ENCODE data around the gene SEZ6.

Gene SEZ6

GRCh38 chr17:28926786-28927185 is 79.0 kb downstream of the SEZ6 start:
- no peak overlapping the region for H3K27ac ChIP-seq (ENCODE audit: low read depth, low read length)
- peak overlapping the region; percentile 22 for H3K9ac ChIP-seq (ENCODE audit: low read length)
- peaks cover 14% of the 10 kb centered on the region for H3K36me3 ChIP-seq (ENCODE audit: control insufficient read depth, insufficient read depth, low read length)
- no peak overlapping the region for H3K4me3 ChIP-seq (ENCODE audit: low read length)
- no peaks in the 10 kb centered on the region for H3K27me3 ChIP-seq (ENCODE audit: control insufficient read depth, insufficient read depth, low read length)
- H3K4me1 ChIP-seq (ENCODE audit: control insufficient read depth, insufficient read depth, low read length) = no peaks in the 10 kb centered on the region

GRCh38 chr17:28926366-28926765 is 79.5 kb downstream of the SEZ6 start:
- H3K27ac ChIP-seq (ENCODE audit: low read depth, low read length) = no peak overlapping the region
- no peaks in the 10 kb centered on the region for H3K27me3 ChIP-seq (ENCODE audit: control insufficient read depth, insufficient read depth, low read length)
- no peak overlapping the region for H3K4me3 ChIP-seq (ENCODE audit: low read length)
- H3K4me1 ChIP-seq (ENCODE audit: control insufficient read depth, insufficient read depth, low read length) = no peaks in the 10 kb centered on the region
- peak overlapping the region; percentile 22 for H3K9ac ChIP-seq (ENCODE audit: low read length)
- H3K36me3 ChIP-seq (ENCODE audit: control insufficient read depth, insufficient read depth, low read length) = peaks cover 17% of the 10 kb centered on the region

- Histone ChIP-seq H3K4me1 (ENCODE audit: control insufficient read depth, insufficient read depth, low read length) (no peaks in the 10 kb centered on the region), H3K4me3 (ENCODE audit: low read length) (no peak overlapping the region), H3K27ac (ENCODE audit: low read depth, low read length) (no peak overlapping the region), H3K36me3 (ENCODE audit: control insufficient read depth, insufficient read depth, low read length) (peaks cover 19% of the 10 kb centered on the region), H3K27me3 (ENCODE audit: control insufficient read depth, insufficient read depth, low read length) (no peaks in the 10 kb centered on the region), H3K9ac (ENCODE audit: low read length) (no peak overlapping the region)
These were observed 79.9 kb downstream of the SEZ6 start for GRCh38 chr17:28925912-28926365.

- no peaks in the 10 kb centered on the region for H3K4me1 ChIP-seq (ENCODE audit: control insufficient read depth, insufficient read depth, low read length)
- no peak overlapping the region for H3K27ac ChIP-seq (ENCODE audit: low read depth, low read length)
- H3K4me3 ChIP-seq (ENCODE audit: low read length) = no peak overlapping the region
- peaks cover 51% of the 10 kb centered on the region for H3K36me3 ChIP-seq (ENCODE audit: control insufficient read depth, insufficient read depth, low read length)
- H3K27me3 ChIP-seq (ENCODE audit: control insufficient read depth, insufficient read depth, low read length) = no peaks in the 10 kb centered on the region
- H3K9ac ChIP-seq (ENCODE audit: low read length) = no peak overlapping the region
These were observed 85.6 kb downstream of the SEZ6 start for GRCh38 chr17:28920201-28920600.

- peaks cover 54% of the 10 kb centered on the region for H3K36me3 ChIP-seq (ENCODE audit: control insufficient read depth, insufficient read depth, low read length)
These were observed 87.5 kb downstream of the SEZ6 start for GRCh38 chr17:28918295-28918694.

GRCh38 chr17:28917465-28917864 is 88.4 kb downstream of the SEZ6 start:
- no peaks in the 10 kb centered on the region for H3K4me1 ChIP-seq (ENCODE audit: control insufficient read depth, insufficient read depth, low read length)
- H3K27me3 ChIP-seq (ENCODE audit: control insufficient read depth, insufficient read depth, low read length) = no peaks in the 10 kb centered on the region
- H3K4me3 ChIP-seq (ENCODE audit: low read length) = no peak overlapping the region
- no peak overlapping the region for H3K27ac ChIP-seq (ENCODE audit: low read depth, low read length)
- H3K36me3 ChIP-seq (ENCODE audit: control insufficient read depth, insufficient read depth, low read length) = peaks cover 62% of the 10 kb centered on the region
- no peak overlapping the region for H3K9ac ChIP-seq (ENCODE audit: low read length)

More at GRCh38 chr17:28918295-28918694, 87.5 kb downstream of the SEZ6 start:
- H3K4me1 ChIP-seq (ENCODE audit: control insufficient read depth, insufficient read depth, low read length) = no peaks in the 10 kb centered on the region
- H3K9ac ChIP-seq (ENCODE audit: low read length) = no peak overlapping the region
- H3K27me3 ChIP-seq (ENCODE audit: control insufficient read depth, insufficient read depth, low read length) = no peaks in the 10 kb centered on the region
- H3K27ac ChIP-seq (ENCODE audit: low read depth, low read length) = no peak overlapping the region
- H3K4me3 ChIP-seq (ENCODE audit: low read length) = no peak overlapping the region

GRCh38 chr17:28917029-28917428 is 88.8 kb downstream of the SEZ6 start:
- no peaks in the 10 kb centered on the region for H3K4me1 ChIP-seq (ENCODE audit: control insufficient read depth, insufficient read depth, low read length)
- no peak overlapping the region for H3K9ac ChIP-seq (ENCODE audit: low read length)
- H3K4me3 ChIP-seq (ENCODE audit: low read length) = no peak overlapping the region
- H3K27ac ChIP-seq (ENCODE audit: low read depth, low read length) = no peak overlapping the region
- peaks cover 67% of the 10 kb centered on the region for H3K36me3 ChIP-seq (ENCODE audit: control insufficient read depth, insufficient read depth, low read length)
- no peaks in the 10 kb centered on the region for H3K27me3 ChIP-seq (ENCODE audit: control insufficient read depth, insufficient read depth, low read length)

GRCh38 chr17:28916302-28916934 is 89.4 kb downstream of the SEZ6 start:
- no peak overlapping the region for H3K27ac ChIP-seq (ENCODE audit: low read depth, low read length)
- H3K27me3 ChIP-seq (ENCODE audit: control insufficient read depth, insufficient read depth, low read length) = no peaks in the 10 kb centered on the region
- peaks cover 69% of the 10 kb centered on the region for H3K36me3 ChIP-seq (ENCODE audit: control insufficient read depth, insufficient read depth, low read length)
- no peaks in the 10 kb centered on the region for H3K4me1 ChIP-seq (ENCODE audit: control insufficient read depth, insufficient read depth, low read length)
- H3K4me3 ChIP-seq (ENCODE audit: low read length) = no peak overlapping the region
- no peak overlapping the region for H3K9ac ChIP-seq (ENCODE audit: low read length)

GRCh38 chr17:28912938-28913333 is 92.9 kb downstream of the SEZ6 start:
- Histone ChIP-seq H3K36me3 (ENCODE audit: control insufficient read depth, insufficient read depth, low read length) (peaks cover 83% of the 10 kb centered on the region), H3K4me1 (ENCODE audit: control insufficient read depth, insufficient read depth, low read length) (peaks cover 13% of the 10 kb centered on the region), H3K9ac (ENCODE audit: low read length) (no peak overlapping the region), H3K4me3 (ENCODE audit: low read length) (no peak overlapping the region), H3K27me3 (ENCODE audit: control insufficient read depth, insufficient read depth, low read length) (no peaks in the 10 kb centered on the region), H3K27ac (ENCODE audit: low read depth, low read length) (no peak overlapping the region)

GRCh38 chr17:28912281-28912937 is 93.4 kb downstream of the SEZ6 start:
- Histone ChIP-seq H3K27me3 (ENCODE audit: control insufficient read depth, insufficient read depth, low read length) (no peaks in the 10 kb centered on the region), H3K27ac (ENCODE audit: low read depth, low read length) (no peak overlapping the region), H3K4me1 (ENCODE audit: control insufficient read depth, insufficient read depth, low read length) (peaks cover 18% of the 10 kb centered on the region), H3K4me3 (ENCODE audit: low read length) (no peak overlapping the region), H3K36me3 (ENCODE audit: control insufficient read depth, insufficient read depth, low read length) (peaks cover 81% of the 10 kb centered on the region), H3K9ac (ENCODE audit: low read length) (no peak overlapping the region)

- H3K27ac ChIP-seq (ENCODE audit: low read depth, low read length) = no peak overlapping the region
- peaks cover 25% of the 10 kb centered on the region for H3K4me1 ChIP-seq (ENCODE audit: control insufficient read depth, insufficient read depth, low read length)
- H3K9ac ChIP-seq (ENCODE audit: low read length) = no peak overlapping the region
- no peak overlapping the region for H3K4me3 ChIP-seq (ENCODE audit: low read length)
- H3K36me3 ChIP-seq (ENCODE audit: control insufficient read depth, insufficient read depth, low read length) = peaks cover 81% of the 10 kb centered on the region
- no peaks in the 10 kb centered on the region for H3K27me3 ChIP-seq (ENCODE audit: control insufficient read depth, insufficient read depth, low read length)
These were observed 94.3 kb downstream of the SEZ6 start for GRCh38 chr17:28911411-28912045.

GRCh38 chr17:28910534-28910933 is 95.3 kb downstream of the SEZ6 start:
- H3K9ac ChIP-seq (ENCODE audit: low read length) = no peak overlapping the region
- H3K27ac ChIP-seq (ENCODE audit: low read depth, low read length) = no peak overlapping the region
- H3K4me1 ChIP-seq (ENCODE audit: control insufficient read depth, insufficient read depth, low read length) = peaks cover 25% of the 10 kb centered on the region
- H3K27me3 ChIP-seq (ENCODE audit: control insufficient read depth, insufficient read depth, low read length) = no peaks in the 10 kb centered on the region
- H3K36me3 ChIP-seq (ENCODE audit: control insufficient read depth, insufficient read depth, low read length) = peaks cover 82% of the 10 kb centered on the region
- no peak overlapping the region for H3K4me3 ChIP-seq (ENCODE audit: low read length)
